Ectodermal cell (in vitro differentiated cells): ENCODE data around the gene CPA1. TPM values are rescaled to one million over a fixed set of nuclear protein-coding genes. Genes with fewer than 3 reads are reported as not detected.
A peak's percentile ranks its signal among the peaks of the same experiment; 100 is the strongest.

ENCODE experiments used
- H3K27ac ChIP-seq: 2 replicates; pipeline ENCODE4 v1.7.0; 2013; ENCODE audit warnings: mild to moderate bottlenecking, low read depth, low read length; ENCODE audit not compliant: insufficient read depth, poor library complexity, severe bottlenecking
- H3K27me3 ChIP-seq: 2 replicates; pipeline ENCODE4 v1.7.0; 2013; ENCODE audit warnings: mild to moderate bottlenecking, low read length; ENCODE audit not compliant: insufficient read depth, control insufficient read depth, poor library complexity, severe bottlenecking
- H3K36me3 ChIP-seq: one replicate; pipeline ENCODE4 v1.7.0; 2013; ENCODE audit warnings: low read length; ENCODE audit not compliant: control insufficient read depth, insufficient read depth
- H3K4me1 ChIP-seq: one replicate; pipeline ENCODE4 v1.7.0; 2013; ENCODE audit warnings: low read length; ENCODE audit not compliant: control insufficient read depth, insufficient read depth
- H3K4me3 ChIP-seq: 2 replicates; pipeline ENCODE4 v1.7.0; 2013; ENCODE audit warnings: low read depth, low read length, control low read depth; ENCODE audit not compliant: insufficient read depth
- H3K9me3 ChIP-seq: 2 replicates; pipeline ENCODE4 v1.7.0; 2013; ENCODE audit warnings: mild to moderate bottlenecking, low read length, moderate library complexity; ENCODE audit not compliant: control insufficient read depth
- WGBS, 2 experiments: methylation state at CpG; one replicate each; pipeline ENCODE4 v1.1.7; 2013; ENCODE audit warnings: missing lambda C conversion rate in 2 of 2; 5-methylcytosine and 5-hydroxymethylcytosine counted together
- polyA plus RNA-seq, 4 experiments: library from polyadenylated mRNA; stranded (reverse); fragments of 50-300 nt; gene quantifications; one replicate each; pipeline ENCODE4 v1.2.3, GENCODE V29; 2013

Gene CPA1
- polyA plus RNA-seq (2013, experiment 1 of 4), result 0.63 TPM
- not detected for polyA plus RNA-seq (2013, experiment 2 of 4)
- 0.37 TPM for polyA plus RNA-seq (2013, experiment 3 of 4)
- polyA plus RNA-seq (2013, experiment 4 of 4), result 0.61 TPM

DNA sequence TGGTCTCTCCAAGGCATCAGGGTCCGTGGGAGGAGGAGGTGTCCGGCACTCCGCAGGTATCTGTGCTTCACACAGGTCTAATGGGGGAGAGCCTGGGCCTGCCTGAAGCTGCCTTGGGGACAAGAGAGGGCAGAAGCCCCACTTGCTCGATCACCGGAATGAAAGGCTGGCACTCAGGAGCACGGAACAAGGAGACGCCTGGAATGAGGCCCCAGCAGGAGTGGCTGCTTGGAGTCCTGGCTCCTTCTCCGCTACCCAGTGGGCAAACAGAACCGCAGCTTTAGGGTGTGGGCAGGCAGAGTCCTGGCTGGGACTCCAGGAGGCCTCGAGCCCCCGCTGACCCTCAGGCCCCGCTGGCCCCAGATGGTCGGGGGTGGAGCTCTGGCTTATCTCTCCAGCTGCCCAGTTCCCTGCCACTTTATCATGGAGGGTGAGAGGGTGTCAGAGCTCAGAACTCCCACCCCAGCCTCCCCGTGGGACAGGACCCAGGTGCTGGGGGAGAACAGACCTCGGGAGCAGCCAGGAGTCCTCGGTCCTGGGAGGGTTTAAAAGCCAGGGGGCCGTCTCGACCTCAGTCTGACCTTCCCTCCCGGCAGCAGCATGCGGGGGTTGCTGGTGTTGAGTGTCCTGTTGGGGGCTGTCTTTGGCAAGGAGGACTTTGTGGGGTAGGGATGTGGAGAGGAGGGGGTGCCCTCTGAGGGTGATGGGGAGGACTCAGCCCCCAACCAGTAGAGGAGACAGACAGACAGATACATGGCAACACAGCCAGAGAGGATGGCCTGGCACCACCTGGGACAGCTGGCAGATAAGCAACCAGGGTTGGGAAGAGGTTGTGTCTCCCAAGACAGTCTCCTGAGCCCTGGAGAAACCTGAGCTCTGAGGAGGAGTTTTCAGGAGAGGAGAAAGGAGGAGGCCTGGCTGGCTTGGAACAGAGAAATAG, at the start of gene CPA1:
Gene CPA1, plus strand, starts transcription at position 574 of the 940 bp plus-strand sequence. Its CDS starts 27 bp downstream, at position 601.
- Histone ChIP-seq H3K27me3 (no peaks in the 10 kb centered on the region), H3K9me3 (no peaks in the 10 kb centered on the region), H3K4me3 (no peak within 1 kb of the TSS), H3K36me3 (no peaks in the 10 kb centered on the region), H3K4me1 (peaks cover 13% of the 10 kb centered on the region), H3K27ac (no peak within 1 kb of the TSS)
- 72 to 80% methylated on average over 20 of the region's 20 CpGs for WGBS, 2 experiments

DNA sequence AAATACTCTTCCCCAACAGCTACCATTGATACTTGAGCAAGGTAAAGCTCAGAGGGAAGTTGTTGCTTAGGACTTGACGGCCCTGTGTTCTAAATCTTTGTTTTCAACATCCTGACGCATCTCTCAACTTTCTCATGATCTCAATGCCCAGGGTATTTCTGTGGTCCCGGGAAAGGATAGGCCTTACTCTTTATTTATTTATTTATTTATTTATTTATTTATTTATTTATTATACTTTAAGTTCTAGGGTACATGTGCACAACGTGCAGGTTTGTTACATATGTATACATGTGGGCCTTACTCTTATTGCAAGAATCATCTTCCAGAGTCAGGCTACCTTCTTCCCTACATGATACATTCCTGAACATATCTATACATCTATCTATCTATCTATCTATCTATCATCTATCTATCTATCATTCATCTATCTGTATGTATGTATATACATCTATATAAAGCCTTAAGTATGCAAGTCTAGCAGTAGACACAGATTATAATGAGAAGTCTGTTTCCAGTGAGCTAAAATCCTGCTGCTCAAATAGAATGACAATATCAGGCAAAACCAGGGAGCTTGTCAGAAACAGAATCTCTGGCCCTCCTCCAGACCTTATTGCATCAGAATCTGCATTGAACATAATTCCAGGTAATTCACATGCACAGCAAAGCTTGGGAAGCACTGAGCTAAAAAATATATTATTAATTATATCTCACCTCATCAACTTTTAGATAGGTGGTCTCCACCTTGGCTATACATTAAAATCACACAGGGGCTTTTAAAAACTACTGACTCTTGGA, 47.8 kb upstream of the CPA1 start:
- WGBS, 2 experiments, result 92 to 96% methylated on average over 3 of the region's 4 CpGs

DNA sequence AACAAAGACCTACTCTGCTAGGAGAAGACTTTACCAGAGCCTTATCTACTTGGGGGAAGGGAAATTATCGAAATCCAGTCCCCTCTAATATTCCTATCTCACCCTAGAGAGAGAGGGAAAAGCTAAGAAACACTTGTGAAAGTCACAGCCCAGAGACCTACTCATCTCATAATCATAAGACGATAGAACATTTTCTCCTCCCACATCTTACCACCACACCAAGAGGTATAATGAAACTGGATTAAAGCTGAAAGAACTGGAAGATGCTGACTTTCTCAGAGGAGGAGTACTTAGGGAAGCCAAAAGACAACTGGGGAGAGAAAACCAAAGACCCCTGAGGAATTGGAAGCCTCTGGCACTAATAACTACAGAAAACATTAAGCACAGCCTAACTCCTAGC, 46.5 kb upstream of the CPA1 start:
- Histone ChIP-seq H3K4me1 (no peaks in the 10 kb centered on the region), H3K36me3 (no peaks in the 10 kb centered on the region), H3K27ac (no peak overlapping the region), H3K9me3 (no peaks in the 10 kb centered on the region), H3K27me3 (no peaks in the 10 kb centered on the region), H3K4me3 (no peak overlapping the region)
- WGBS, 2 experiments, result 96% methylated on average over 2 of the region's 2 CpGs; no CpG with 5 or more reads in 1 of the 2 experiments

More for the DNA sequence above, 47.8 kb upstream of the CPA1 start:
- Histone ChIP-seq H3K4me3 (no peak overlapping the region), H3K4me1 (no peaks in the 10 kb centered on the region), H3K36me3 (no peaks in the 10 kb centered on the region), H3K9me3 (no peaks in the 10 kb centered on the region), H3K27me3 (no peaks in the 10 kb centered on the region), H3K27ac (no peak overlapping the region)

DNA sequence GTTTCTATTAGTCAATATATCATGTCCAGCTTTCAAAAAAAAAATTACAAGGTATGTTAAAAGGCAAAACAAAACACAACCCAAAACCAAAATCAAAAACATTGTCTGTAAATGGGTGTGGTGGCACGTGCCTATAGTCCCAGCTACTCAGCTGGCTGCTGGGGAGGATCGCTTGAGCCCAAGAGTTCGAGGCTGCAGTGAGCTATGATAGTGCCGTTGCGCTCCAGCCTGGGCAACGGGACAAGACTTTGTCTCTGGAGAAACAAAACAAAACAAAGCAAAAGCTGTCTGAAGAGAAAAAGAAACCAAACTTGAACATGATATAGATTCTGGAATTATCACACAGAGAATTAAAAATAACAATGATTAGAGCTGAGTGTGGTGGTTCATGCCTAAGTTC, 46.0 kb upstream of the CPA1 start:
- no peak overlapping the region for H3K27ac ChIP-seq
- no peaks in the 10 kb centered on the region for H3K27me3 ChIP-seq
- H3K36me3 ChIP-seq, result no peaks in the 10 kb centered on the region
- no peaks in the 10 kb centered on the region for H3K4me1 ChIP-seq
- H3K9me3 ChIP-seq, result no peaks in the 10 kb centered on the region
- 91 to 94% methylated on average over 6 of the region's 6 CpGs for WGBS, 2 experiments
- H3K4me3 ChIP-seq, result no peak overlapping the region

DNA sequence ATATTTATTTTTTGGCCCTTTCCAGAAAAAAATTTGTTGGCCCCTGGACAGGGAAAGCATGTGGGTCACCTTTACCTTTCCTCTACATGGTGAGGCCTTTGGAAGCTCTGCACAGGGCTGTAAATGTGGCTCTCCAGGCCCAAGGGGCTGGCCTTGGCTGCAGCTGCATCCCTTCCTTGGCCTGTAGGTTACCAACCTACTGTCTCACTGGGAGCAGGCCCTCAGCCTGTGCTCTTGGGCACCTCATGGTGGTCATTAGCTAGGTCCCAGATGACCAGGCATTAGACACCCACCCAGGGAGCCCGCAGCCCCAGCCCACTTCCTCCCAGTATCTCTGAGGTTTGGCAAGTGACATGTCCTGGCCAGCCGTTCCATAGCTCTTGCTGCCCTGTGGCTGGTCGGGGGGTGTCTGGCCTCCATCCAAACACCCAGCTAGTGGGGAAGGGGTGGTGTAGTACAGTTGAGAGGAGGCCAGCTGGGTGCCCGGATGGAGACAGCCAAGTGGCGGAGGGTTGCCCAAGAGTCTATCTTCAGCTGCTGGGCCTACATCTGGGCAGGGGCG, 42.8 kb upstream of the CPA1 start:
- 96 to 97% methylated on average over 6 of the region's 6 CpGs for WGBS, 2 experiments

DNA sequence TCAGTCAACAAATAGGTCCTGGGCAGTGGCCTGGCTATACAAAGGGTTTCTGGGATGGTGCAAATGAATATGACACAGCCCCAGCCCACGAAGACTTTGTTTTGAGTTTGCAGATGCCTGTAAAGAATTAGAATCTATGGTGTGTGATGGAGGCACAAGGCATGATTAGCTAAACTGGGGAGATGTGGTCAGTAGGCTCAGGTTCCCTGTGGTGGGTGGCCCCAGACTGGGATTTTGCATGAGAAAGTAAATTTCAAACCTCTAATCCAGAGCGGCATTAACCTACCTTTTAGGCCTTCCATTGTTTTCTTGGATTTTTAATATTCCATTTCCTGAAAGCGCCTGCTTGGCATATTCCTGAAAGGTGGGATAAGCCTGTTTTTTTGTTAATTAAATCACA, 42.1 kb upstream of the CPA1 start:
- H3K36me3 ChIP-seq, result no peaks in the 10 kb centered on the region
- H3K27ac ChIP-seq, result no peak overlapping the region
- no peaks in the 10 kb centered on the region for H3K4me1 ChIP-seq
- 68 to 76% methylated on average over 2 to 3 of the region's 3 CpGs for WGBS, 2 experiments
- no peaks in the 10 kb centered on the region for H3K9me3 ChIP-seq
- no peak overlapping the region for H3K4me3 ChIP-seq
- H3K27me3 ChIP-seq, result no peaks in the 10 kb centered on the region

More for the DNA sequence above, 42.8 kb upstream of the CPA1 start:
- Histone ChIP-seq H3K4me1 (no peaks in the 10 kb centered on the region), H3K36me3 (no peaks in the 10 kb centered on the region), H3K4me3 (no peak overlapping the region), H3K9me3 (no peaks in the 10 kb centered on the region), H3K27ac (no peak overlapping the region), H3K27me3 (no peaks in the 10 kb centered on the region)

DNA sequence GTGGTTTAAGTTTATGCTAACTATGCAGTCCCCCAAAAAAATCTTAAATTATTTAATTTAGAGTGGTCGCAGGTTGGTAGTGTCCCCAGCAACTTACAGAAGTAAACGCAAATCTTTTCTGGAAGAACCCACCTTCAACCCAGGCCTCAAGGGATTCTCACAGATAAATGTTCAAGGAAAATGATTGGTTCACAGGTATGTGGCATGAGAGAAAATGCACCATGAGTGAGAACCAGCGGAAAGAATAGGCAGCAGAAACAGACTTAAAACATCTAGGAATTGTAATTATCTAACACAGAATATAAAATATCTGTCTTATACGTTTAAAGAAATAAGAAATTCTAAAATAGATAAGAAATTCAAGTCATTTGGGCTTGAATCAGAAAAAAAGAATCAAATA, 38.4 kb upstream of the CPA1 start:
- H3K9me3 ChIP-seq, result no peaks in the 10 kb centered on the region
- 94 to 98% methylated on average over 3 of the region's 4 CpGs for WGBS, 2 experiments
- H3K4me3 ChIP-seq, result no peak overlapping the region
- H3K27me3 ChIP-seq, result no peaks in the 10 kb centered on the region
- H3K27ac ChIP-seq, result no peak overlapping the region
- H3K36me3 ChIP-seq, result no peaks in the 10 kb centered on the region
- peaks cover 22% of the 10 kb centered on the region for H3K4me1 ChIP-seq

DNA sequence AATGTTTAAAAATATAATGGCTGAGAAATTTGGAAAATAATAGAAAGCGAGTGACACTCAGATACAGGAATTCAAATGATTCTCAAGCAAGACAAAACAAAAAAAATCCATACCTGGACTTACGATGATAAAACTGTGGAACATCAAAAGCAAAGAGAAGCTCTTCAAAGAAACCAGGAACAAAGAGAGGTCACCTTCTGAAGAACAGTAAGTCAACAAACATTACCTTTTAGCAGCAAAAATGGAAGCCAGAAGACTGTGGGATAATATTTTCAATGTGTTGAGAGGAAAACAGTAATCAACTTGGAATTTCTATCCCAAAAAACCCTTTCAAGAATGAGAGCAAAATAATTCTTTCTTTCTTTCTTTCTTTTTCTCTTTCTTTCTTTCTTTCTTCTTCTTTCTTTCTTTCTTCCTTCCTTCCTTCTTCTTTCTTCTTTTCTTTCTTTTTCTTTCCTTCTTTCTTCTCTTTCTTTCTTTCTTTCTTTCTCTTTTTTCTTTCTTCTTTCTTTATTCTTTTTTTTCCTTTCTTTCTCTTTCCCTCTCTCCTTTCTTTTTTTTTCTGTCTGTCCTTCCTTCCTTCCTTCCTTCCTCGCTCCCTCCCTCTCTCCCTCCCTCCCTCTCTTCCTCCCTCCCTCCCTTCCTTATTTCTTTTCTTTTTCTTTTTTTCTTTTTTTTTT, 37.5 kb upstream of the CPA1 start:
- H3K4me1 ChIP-seq, result peaks cover 22% of the 10 kb centered on the region
- H3K27me3 ChIP-seq, result no peaks in the 10 kb centered on the region
- H3K4me3 ChIP-seq, result no peak overlapping the region
- no peaks in the 10 kb centered on the region for H3K9me3 ChIP-seq
- no peak overlapping the region for H3K27ac ChIP-seq
- no peaks in the 10 kb centered on the region for H3K36me3 ChIP-seq
- WGBS, 2 experiments, result 92 to 98% methylated on average over 3 of the region's 3 CpGs

DNA sequence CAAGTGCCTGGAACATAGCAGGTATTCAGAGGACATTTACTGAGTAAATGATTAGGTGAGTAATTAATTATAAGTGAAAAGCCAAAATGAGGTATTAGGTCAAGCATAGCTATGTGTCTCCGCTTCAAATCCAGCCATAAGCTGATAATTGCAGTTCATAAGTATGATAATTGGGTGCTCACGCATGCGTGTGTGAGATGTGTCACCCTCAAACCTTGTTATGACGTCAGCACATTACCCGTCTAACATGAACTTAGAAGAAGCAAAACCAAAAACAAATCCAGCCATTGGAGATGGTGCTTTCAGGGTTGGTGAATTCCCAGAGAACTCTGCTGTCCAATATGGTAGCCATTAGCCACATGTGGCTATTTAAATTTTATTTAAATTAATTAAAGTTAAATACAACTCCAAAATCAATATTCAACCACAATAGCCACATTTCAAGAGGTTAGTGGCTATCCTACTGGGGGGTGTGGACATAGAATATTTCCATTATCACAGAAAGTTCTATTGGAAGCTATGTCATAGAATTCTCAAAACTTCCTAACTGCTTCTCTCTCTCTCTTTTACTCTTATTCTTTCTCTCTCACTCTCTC, 35.9 kb upstream of the CPA1 start, which contains the start of gene CPA5:
Gene CPA5, plus strand, starts transcription at position 546 of the 596 bp plus-strand sequence. CDS start 1,670 bp downstream, outside the sequence.
- Histone ChIP-seq H3K36me3 (no peaks in the 10 kb centered on the region), H3K4me3 (no peak within 1 kb of the TSS), H3K27me3 (no peaks in the 10 kb centered on the region), H3K9me3 (no peaks in the 10 kb centered on the region), H3K27ac (peak within 1 kb of the TSS; percentile 53), H3K4me1 (peaks cover 22% of the 10 kb centered on the region)
- 95 to 97% methylated on average over 5 of the region's 5 CpGs for WGBS, 2 experiments
